GM18526 (cell line): ENCODE data around the gene SDF4.

ENCODE experiments used
- POLR2A ChIP-seq: IDR thresholded peaks from 3 replicates; pipeline ENCODE4 v1.6.1; 2011; ENCODE audit not compliant: insufficient read length; ENCODE audit errors: extremely low read depth

The SDF4 gene

DNA sequence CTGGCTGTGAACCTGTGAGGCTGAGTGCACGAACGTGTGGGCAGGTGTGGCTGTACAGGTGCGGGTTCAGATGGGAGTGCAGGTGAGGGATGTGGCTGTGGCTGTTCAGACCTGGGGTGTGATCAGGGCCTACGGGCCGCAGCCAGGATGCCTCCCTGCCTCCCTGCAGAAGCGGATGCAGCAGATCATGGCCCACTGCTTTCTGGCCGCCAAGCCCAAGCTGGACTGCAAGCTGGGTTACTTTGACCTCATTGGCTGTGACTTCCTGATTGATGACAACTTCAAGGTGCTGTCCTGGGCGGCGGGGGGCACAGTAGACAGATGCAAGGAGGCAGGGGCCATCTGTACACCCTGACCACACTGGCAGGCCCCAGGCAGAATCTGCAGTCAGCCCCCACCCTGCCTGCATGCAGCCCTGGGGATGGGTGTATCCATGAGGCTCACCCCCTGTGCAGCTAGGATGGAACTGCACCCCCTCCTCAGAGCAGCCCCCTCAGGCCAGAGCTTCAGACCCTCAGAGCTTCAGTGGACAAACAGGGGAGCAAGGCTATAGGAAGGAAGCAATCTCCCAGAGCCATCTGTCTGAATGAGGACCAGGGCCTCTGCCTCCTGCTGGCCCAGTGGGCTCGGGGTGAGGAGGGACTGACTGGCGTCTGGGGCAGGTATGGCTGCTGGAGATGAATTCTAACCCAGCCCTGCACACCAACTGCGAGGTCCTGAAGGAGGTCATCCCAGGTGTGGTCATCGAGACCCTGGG, 35.2 kb downstream of the SDF4 start:
- no peak for TF ChIP-seq POLR2A

- TF ChIP-seq POLR2A: no peak
These were observed 37.1 kb downstream of the SDF4 start for GRCh38 chr1:1194723-1195122.

DNA sequence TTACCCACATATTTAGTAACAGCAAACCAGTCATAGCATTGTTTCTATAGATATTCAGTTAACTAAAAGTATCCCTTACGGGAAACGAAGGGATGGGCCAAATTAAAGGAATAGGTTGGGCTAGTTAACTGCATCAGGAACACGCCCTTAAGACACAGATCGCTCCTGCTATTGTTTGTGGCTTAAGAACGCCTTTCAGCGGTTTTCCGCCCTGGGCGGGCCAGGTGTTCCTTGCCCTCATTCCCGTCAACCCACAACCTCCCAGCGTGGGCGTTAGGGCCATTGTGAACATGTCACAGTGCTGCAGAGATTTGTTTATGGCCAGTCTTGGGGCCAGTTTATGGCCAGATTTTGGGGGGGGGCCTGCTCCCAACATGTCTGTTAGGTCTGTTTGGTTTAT, 40.1 kb downstream of the SDF4 start:
- no peak for TF ChIP-seq POLR2A

GRCh38 chr1:1189111-1189510, 42.7 kb downstream of the SDF4 start:
- TF ChIP-seq POLR2A: no peak

- no peak for TF ChIP-seq POLR2A
These were observed 43.9 kb downstream of the SDF4 start for GRCh38 chr1:1187938-1188337.

DNA sequence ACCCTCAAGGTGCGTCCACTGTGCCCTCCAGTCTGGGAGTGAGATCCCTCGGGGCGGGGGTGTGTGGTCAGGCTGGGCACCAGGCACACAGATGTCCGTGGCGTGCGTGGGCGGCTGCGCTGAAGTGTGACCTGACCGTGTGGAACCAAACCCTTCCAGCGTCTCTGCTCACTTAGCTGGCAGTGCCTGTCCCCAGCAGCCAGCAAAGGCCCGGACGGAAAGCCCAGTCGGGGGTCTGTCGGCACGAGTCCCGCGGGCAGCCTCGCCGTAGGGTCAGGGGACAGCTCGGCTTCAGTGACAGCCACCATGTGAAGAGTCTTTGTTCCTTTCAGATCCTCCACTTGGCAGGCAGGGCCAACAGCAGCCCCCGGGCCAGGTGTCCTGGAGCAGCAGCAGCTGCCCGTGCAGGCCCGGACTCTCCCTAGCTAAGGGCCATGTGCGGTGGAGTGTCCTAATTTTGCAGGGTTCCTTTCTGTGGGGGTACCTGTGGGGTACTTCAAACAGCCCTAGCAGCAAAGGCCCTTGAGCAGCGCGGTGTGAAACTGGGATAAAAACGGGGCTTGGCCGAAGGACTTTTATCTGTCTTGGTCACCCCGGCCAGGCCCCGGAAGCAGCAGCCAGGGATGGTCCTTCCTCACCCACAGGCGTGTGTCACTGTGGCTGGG, 46.6 kb downstream of the SDF4 start:
- no peak for TF ChIP-seq POLR2A

DNA sequence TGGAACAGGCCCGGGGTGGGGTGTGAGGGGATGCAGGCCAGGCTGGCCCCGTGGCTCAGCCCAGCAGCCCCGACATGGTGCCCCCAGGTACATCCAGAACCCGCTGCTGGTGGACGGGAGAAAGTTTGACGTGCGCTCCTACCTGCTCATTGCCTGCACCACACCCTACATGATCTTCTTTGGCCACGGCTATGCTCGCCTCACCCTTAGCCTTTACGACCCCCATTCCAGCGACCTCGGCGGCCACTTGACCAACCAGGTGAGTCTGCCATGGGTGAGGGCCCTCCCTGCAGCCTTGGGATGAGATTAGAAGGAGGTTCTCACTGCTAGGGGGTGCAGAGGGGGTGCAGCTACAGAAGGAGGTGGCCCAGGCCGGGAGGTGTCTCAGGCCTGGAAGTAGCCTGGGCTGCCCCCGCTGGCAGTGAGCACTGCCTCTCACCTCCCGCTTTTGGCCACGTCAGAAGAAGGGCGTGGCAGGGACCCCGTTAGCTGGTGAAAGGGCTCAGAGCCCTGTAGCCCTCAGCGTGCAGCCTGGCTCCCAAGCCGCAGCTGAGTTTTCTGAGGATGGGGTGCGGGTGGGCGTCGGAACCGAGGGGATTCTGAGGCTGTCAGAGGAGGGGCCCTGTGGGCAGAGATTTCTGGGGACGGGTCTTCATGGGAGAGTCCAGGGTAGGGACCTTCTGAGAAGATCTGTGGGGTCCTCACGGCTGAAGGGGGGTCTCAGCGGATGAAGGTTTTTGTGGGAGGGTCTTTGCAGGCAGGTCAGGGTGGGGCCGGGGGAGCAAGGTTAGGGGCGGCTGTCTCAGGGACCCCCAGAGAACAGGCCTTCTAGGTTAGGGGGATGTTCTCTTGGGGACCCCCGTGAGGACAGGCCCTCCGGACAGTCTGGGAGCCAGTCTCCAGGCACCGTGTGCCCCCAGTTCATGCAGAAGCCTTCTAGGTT, 47.7 kb downstream of the SDF4 start:
- no peak for TF ChIP-seq POLR2A

- no peak for TF ChIP-seq POLR2A
These were observed 48.5 kb downstream of the SDF4 start for GRCh38 chr1:1183221-1183747.

- TF ChIP-seq POLR2A: no peak
These were observed 49.1 kb downstream of the SDF4 start for GRCh38 chr1:1182491-1183220.

GRCh38 chr1:1181938-1182410, 49.8 kb downstream of the SDF4 start:
- TF ChIP-seq POLR2A: no peak

DNA sequence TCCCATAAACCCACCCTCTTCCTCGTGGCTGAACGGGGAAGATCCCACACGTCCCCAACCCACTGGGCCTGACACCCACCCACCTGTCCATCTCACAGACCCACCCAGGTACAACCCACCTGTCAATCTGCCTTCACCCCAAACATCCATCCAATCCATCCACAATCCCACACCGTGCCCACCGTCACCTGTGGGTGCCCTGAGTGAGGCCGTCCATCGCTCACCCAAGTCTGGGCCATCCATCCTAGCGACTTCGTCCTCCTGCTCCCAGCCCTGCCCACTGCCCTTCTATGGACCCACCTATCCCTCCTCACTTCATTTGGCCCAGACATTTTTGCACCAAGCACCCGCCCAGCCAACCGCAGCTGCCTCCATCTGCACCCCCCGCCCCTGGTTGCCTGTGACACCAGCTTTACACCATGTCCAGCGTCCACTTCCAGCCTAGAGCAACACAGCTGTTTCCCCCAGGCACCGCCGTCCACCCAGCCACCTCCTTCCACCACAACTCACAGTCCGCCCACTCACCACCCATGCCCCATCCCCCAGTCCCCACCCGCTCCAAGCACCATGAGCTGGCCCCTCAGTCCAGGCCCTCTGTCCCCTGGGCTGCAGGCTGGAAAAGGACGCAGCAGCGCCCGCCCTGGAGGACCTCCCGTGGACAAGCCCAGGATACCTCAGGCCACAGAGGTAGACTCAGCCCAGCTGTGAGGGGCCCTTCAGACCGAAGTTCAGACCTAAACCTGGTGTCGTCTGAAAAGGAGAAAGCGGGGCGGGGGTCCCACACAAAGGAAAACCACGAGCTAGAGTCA, 50.5 kb downstream of the SDF4 start:
- no peak for TF ChIP-seq POLR2A

DNA sequence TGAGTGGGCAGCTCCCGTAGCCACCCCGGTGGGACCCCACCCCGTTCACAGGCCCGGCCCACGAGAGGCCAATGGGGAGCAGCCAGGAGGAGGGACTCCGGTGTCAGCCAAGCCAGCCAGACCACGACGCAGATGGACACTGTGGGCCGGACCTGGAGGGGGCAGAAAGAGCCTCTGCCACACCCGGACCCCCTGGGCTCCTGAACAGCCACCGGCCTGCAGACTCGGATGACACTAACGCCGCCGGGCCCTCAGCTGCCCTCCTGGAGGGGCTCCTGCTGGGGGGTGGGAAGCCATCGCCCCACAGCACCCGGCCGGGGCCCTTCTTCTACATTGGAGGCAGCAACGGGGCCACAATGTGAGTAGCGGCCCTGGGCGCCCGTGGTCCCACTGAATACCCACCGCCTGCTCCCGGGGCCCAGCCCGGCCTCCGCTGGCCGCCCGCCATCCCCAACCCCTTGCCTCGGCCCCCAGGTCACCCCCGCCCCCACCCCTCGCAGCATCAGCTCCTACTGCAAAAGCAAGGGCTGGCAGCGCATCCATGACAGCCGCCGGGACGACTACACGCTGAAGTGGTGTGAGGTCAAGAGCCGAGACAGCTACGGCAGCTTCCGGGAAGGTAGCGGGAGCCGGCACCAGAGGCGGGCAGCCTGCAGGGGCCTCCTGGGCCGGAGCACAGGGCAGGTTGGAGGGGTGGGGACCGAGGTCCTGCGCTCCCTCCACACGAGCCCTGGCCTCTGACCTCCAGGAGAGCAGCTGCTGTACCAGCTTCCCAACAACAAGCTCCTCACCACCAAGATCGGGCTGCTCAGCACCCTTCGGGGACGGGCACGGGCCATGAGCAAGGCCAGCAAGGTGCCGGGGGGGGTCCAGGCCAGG, 51.6 kb downstream of the SDF4 start:
- no peak for TF ChIP-seq POLR2A
